Stimulated activated CD4-positive, alpha-beta T cell treated with anti-CD3 and anti-CD28 coated beads, Interleukin-15, amount 100 ng/mL, for 24 hours (primary cell): Measurements from ENCODE around the gene PKNOX2.

Experiments
- DNase-seq: peaks from one replicate; pipeline ENCODE4 v3.0.0-alpha.2; 2020

Gene PKNOX2

DNA sequence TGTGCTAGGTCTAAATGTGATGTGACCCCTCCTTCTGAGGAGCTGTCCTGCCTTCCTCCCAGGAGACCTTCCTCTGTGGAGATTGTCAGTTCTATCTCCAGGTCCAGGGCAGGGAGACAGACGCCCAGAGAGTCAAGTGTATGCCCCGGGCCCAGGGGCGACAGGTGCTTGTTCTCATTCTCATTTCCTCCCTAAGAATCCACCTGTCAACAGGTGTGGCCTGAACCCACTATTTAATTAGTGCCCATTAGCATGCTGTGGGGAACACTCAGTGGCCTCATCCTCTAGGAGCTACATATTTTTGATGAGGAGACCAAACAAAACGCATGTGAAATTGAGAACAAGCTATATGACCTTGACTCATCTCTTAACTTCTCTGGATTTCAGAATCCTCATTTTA is 9.5 kb downstream of the PKNOX2 start:
- DNase-seq: no peak

DNA sequence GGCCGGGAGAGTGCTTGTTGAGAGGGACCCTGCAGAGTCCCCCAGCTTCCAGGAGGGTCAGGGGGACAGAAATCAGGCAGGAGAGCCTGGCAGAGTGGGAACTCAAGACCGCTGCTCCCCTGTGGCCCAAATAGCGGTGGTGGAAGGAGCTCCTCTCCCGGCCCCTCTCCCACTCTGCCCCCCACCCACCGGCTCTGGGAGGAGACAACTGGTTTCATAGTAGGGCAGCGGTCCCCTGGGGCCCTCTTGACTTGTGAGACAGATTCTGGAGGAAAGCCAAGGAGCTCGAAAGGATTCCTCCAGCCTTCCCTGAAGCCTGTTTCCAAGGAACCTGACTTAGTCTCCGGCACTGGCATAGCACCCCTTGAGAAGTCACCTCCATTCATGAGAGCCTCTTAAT is 10.1 kb downstream of the PKNOX2 start:
- DNase-seq: no peak

DNA sequence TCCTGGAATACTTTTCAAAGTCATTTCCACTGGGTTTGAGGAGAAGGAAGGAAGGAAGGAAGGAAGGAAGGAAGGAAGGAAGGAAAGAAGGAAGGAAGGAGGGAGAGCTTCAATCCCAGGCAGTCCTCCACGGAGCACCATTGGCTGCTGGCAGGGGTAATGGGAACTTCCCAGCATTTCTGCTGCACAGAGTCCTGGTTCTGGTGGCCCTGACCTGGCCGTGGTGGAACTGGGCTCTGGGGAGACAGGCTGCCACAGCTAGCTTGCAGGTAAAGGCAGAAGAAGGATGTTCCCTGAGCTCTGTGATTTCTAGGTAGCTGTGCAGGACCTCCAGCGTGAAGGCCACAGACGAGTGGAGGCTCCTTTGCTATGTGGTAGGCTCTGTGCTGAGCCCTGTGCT is 10.6 kb downstream of the PKNOX2 start:
- DNase-seq: no peak

DNA sequence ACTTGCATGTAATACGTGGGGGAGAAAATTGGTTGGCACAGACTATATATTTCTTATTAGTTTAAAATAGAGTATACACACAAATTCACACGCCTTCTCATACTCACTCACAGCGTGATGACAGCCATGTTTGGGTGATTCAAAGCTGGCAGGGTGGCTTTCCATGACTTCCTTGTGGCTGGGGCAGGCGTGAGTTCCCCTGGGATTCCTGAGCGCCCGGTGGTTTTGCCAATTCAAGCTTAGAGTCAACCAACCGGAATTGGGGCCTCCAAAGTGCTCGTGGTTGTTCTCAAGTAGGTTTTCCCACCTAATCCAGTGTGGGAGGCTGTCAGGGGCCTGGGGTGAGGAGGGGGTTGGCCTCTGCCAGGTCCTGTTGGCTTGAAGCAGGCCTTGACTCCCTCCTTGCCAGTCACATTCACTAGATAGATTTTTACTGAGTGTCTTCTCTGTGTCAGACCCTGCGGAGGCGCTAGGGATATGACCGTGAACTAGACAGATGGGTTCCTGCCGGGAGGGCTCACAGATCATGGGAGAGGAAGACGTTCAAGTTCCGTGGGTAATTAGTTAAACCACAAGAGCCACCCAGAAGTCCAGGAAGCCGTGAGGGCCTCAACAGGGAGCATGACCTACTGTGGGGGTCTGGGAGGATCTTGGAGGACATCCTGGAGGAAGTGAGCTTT is 11.5 kb downstream of the PKNOX2 start:
- DNase-seq: no peak

DNA sequence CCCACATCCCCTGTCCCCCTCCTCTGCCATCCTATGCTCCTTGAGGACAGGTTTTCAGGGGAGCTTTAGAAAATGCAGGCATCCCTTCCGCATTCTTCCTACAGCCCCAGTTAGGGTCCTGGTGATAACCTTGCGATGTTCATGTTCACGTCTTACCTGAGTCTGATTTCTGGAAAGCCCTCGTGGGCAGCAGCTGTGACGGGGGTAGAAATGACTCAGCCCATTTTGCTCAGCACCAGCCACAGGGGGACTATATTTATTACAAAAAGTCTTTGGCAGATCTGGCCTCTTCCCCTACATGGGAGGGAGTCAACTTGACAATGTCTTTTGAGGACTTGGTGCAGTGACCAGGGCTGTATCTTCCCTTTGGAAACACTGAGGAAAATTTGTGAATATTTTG is 12.3 kb downstream of the PKNOX2 start:
- DNase-seq: no peak

DNA sequence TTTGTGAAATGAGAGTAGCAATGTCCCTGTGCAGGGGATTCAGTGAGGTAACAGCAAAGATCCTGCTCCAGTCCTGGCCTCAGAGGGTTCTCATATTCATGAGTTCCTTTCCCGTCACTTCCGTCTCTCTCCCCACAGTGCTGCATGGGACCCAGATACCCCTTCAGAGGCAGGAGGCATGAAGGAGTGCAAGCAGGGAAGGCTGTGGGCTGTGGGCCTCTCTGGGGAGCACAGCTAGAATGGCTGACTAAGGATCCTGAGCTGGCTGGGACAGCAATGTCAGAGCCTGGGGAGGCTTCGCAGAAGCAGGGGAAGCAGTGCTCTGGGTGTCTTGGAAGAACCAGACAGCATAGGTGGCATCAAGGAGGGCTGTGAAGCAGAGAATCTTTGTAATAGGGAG is 13.0 kb downstream of the PKNOX2 start:
- no peak for DNase-seq

DNA sequence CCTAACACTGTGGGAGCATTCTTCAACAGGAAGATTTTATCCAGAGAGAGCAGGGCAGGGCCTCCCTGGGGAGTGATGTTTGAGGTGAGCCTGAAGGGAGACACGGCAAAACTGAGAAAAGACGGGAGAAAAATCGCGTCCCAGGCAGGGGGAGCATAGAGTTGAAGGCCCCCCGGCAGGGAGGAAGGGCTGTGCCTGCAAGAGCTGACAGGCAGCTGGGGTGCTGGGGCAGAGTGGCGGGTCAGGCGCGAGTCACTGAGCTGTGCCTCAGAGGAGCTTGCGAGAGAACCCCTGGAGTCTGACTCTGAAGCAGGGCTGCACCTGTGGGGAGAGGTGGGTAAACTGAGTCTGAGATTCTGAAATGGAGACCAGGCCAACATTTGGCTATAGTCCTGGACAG is 14.8 kb downstream of the PKNOX2 start:
- DNase-seq: no peak

DNA sequence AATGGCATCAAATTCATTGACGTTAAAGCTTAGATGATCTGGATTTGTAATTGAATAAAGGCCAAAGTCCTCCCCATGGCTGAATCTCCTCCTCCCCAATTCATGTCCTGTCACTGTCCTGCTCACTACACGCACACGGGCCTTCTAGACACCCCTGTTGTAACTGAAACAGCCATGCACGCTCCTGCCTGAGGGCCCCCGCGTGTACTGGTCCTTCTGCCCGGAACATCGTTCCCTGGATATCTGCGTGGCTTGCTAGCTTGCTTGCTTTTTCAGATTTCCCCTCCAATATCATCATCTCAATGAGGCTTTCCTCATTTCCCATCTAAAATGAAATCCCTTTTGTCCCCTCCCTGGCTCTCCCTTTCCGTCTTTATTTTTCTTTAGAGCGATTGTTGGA is 15.3 kb downstream of the PKNOX2 start:
- no peak for DNase-seq

DNA sequence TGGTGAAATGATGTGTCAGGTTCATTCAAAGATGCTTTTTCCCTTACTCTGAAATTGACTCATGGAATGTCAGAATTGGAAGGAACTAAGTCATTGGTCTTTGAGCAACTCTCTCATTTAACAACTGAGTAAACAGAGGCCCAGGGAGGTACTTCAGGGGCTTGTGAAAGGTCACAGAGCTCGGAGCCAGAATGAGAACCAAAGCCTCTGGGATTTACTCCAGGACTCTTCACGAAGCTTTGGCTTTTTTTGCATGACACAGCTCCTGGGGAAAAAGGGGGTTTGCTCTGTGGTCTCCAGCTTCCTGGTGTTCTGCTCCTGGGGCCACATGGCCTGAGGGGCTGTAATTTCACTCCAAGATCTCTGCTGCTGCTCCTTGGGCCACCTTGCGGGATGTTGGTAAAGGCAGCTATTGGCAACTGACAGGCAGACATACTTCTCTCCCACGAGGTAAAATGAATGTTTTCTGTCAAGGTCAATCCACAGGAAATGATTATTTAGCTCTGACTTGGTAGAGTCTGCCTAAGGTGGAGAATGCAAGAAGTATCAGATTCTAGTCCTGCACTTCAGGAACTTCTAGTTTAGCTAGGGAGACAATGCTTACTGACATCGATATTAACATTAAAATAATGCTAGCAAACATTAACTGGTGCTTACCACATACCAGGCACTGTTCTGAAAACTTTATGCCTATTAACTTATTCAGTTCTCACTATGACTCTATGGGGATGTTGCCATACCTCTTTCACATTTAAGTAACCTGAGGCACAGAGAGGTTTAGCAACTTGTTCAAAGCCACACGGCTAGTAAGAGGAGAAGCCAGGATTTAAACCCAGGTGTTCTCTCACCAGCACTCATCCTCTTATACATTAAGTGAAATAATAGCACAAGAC is 16.1 kb downstream of the PKNOX2 start:
- no peak for DNase-seq

DNA sequence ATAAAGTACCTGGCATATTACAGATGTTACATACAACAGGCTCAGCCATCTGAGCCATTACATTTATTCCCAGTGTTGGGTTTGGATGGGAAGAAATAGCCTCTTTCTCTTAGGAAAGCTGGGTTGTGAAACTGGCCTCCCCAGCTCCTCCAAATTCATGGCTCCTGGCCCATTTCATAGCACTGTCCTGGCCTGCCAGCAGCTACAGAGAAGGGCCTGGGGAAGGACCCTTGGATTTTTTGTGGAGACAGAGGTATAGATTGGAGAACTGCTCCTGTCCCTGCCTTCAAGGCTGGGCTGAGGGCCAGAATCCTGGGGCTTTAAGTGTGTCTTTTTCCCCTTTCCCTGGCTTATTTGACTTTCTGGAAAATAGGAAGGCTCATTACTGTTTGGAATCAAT is 18.0 kb downstream of the PKNOX2 start:
- DNase-seq: no peak

DNA sequence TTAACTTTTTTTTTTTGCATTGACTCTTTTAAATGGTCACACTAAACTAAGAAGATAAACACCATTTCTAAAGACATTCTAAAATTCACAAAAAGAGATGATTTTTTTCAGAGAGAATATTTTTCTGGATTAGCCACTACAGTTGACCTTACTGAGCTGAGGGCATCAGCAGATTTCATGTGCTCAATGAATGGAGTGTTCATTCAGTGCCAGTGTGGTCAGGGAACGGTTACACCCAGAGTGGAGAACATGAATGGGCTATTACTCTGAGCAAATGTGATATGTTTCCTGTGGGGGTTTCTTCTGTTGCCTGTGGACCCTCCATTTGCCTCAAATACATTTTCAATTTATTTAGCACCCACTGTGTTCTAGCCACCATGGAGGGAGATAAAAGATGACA is 19.1 kb downstream of the PKNOX2 start:
- DNase-seq: no peak

DNA sequence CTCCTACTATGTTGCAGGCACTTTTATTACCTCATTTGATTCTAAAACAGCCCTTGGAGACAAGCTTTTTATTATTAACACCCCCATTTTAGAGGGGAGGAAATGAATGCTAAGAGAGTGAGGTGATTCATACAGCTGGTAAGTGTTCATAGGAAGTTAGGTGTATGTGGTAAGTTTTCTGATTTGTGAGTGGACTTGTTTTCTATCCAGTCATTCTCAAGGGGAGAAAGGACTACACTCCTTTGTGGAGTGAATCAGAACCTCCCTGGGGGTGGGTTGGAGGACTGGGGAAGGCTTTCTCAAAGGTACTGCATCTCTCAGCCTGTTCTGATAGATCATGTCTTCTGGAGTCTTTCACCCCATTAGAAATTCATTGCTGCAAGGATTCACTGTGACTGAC is 23.5 kb downstream of the PKNOX2 start:
- DNase-seq: no peak

DNA sequence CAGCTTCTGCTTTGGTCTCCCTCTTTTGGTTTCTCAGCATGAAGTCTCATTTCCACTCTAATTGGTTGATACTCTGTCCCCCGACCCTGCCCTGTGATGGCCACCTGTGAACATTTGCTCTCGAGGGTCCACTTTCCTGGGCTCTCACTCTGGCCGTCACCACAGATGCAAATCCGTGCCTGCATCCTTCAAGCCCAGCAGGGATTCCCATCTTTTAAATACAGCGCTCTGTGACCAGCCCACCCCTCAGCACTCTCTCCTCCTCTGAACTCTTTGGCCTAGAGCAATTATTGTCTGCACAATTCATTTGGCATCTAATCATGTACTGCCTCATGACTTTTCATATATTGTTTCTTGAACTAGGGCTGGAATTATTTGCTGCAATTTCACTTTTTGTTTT is 26.0 kb downstream of the PKNOX2 start:
- no peak for DNase-seq

DNA sequence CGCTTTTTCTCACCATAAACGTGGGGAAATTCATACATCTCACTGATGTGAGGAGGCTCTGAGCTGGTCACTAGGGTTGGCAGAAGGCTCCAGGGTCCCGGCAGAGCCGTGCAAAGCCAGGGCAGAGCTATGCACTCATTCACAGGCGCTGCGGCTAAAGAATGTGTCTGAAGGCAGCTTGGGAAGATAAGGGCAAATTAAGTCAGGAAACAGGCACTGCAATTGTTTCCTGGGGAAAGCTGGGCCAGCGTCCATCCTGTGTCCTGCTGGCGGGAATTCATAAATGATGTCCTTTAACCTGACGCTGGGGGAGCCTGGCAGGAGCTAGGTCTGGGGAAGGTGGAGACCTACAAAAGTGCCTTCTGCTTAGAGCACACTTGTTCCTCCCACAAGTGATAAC is 27.6 kb downstream of the PKNOX2 start:
- DNase-seq: no peak

DNA sequence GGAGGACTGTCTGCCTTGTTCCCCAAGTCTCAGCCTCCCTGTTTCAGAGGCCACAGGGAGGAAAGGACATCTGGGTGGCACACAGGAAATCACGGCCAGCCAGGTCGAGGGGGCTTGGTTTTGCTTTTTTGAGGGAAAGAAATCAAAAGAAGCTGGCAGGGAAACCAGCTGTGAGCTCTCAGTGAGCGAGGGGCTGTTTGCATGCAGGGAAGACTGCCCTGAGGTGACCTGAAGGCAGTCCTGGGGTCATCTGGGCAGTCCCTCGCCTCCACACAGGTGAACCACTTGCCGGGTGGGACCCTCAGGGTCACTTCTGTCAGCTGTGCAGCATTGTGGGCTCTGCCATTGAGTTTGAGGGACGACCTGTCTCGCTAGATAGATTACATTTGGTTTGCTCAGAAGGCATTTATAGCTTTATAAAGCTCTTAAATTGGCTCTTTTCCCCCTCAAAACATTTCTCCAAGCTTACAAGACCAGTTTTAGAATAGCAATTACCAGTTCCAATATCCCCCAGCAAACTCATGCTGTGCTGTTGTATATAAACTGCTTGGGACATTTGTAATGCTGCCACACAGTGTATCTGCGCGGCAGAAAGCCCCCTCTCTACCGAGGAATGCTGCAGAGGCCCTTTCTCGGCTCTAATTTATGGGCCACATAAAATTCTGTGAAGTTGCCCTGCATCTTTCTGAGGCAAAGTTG is 28.3 kb downstream of the PKNOX2 start:
- no peak for DNase-seq

DNA sequence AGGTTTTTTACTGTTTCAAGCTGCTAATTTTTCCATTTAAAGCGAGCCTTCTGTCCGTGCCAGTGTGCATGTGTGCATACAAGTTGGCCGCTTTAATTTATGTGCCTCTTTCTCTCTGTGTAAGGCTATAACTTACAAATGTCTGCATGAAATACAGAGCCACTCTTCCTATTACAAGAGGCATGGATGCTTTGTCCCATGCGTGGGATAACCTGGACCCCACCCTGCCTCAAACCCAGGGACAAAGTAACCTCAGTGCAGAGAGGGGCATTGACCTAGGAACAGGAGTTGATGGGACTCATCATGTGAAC is 28.8 kb downstream of the PKNOX2 start:
- DNase-seq: no peak

DNA sequence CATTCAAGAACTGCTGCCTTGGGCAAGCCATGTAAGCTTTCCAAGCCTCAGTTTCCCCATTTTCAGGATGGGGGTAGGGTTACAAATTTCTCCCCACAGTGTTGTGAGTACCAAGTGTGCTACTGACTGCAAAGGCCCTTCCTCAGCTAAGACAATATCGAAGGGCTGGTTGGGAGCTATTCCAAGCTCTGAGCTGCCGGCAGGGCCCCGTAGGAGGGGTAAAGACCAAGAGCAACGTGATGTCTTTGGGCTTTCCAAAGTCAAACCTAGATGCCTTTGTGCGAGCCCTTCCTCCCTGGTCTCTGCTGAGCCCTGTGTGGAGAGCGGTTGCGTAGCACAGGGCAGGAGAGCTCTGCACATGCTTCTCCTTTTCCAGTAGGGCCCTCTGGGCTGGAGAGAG is 29.3 kb downstream of the PKNOX2 start:
- no peak for DNase-seq

DNA sequence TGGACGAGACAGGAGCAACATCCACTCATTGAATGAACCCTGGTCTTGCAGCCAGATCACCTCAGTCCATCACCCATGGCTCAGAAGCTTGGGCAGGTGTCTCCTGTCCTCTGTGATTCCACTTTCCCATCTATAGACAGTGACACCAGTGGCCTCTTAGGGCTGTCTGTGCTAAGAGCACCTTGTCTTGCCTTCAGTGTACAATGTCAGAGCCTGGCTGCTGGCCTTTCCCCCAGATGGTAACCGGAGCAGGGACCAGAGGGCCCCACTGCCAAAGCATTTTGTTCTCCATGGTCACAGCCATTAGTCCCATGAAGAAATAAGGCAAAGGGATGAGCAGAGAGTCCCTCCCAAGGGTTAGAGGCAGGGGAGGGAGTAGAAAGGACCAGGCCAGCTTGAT is 35.4 kb downstream of the PKNOX2 start:
- DNase-seq: no peak

DNA sequence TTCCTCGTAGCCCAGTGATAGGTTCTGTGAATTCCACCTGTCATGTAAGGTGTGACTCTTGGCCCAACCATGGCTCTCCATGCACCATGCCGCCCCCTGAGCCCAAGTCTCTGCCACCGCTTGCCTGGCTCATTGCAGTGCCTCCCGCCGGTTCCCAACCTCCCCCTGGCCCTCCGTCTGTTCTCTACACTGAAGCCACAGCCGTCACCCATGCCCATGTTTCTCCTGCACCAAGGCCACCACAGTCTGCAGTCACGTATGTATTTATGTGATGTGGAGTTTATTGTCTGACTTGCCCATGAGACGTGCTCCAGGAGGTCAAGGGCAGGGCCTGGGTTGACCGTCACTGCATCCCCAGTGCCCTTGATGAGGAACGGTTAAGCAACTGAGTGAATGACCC is 35.9 kb downstream of the PKNOX2 start:
- DNase-seq: no peak

DNA sequence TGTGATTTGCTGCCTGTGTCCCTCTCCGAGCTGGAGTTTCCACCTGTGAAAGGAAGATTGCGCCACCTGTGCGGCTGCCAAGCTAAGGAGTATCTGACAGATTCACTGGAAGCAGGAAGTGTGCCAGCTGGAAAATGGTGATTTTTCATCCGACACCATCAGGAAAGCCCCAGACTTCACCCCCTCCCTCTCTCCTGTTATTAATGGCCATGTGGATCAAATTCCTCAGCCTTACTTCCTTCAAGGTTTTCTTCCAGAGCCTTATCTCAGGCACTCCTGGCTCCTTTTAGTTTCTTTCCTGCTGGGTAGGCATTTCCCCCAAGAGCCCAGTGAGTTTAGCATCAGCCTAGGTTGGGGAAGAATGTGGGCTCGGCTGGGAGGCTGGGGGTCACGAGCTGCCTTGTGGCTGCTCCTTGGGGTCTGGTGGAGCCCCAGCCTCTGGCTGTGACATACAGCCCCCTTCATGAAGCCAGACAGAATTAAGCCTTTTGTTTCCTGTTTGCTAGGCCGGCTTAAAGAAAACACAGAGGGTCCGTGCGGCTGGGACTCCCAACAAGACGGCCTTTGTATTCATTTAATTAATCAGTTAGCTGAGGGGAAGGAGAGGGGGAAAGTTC is 37.1 kb downstream of the PKNOX2 start:
- no peak for DNase-seq

DNA sequence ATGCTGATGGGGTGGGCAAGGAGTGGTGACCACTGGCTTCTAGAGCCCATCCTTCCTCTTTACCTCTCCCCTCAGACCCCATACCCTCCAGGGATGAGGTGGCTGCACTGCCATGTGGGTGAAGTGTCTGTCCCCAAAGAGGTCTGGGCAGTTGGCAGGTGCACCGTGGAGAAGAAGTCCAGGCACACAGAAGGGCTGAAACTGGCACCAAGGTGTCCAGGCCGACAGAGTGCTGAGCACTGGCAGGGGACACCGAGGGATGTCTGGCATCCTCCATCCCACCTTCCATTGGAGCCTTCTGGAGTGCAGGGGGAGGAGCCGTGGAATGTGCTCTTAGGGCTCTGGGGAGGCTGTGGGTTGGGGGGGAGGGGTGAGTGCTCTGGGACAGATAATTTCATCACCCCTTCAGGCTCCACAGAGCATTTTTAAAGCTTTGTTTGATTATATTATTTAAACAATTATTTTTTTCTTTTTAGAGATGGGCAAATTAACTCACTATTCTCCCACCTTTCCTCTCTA is 37.9 kb downstream of the PKNOX2 start:
- DNase-seq: no peak

DNA sequence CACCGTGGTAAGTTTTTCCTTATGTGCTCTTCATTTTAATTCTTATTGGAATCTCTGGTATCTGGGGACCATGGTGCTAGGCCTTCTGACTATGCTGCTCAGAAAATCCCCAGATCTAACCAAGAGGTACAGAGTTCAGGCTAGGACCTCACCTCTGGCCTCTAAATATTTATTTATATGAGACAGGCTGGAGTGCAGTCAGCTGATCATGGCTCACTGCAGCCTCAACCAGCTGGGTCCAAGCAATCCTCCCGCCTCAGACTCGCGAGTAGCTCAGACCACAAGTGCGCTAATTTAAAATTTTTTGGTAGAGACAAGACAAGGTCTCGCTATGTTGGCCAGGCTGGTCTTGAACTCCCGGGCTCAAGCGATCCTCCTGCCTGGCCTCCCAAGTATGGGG is 38.4 kb downstream of the PKNOX2 start:
- no peak for DNase-seq

DNA sequence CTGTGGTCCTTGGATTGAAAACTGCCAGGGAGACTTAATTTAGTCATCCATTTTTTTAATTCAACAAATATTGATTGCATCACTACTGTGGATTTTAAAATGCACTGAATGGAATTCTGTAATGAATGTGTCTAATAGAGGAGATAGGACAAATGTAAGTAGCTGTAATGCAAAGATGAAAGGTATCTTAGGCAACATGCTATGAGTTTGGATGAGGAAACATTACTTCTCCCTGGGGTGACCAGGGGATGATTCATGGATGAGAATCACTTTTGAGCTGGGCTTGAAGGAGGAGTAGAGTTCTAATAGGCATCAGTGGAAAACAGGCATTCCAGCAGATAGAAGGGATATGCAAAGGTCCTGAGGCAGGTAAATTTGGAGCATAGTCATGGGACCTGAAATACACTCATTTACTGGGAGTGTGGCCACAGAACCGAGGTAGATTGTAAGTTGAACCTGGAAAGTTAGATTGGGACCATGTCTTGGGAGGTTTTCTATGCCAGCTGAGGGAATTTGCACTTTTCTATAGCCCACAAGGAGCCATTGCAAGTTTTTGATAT is 43.4 kb downstream of the PKNOX2 start:
- DNase-seq: no peak
